IMR-90 (cell line): ENCODE data around the gene ERBB4. TPM values are rescaled to one million over a fixed set of nuclear protein-coding genes. Genes with fewer than 3 reads are reported as not detected.

Source experiments
- ATAC-seq: fragments of 200-7000 bp; cut with Tn5 transposase; 2 replicates; pipeline ENCODE4 v1.9.1; 2020; ENCODE audit warnings: low read depth, mild to moderate bottlenecking, moderate library complexity
- BruUV-seq: library from RNA; stranded (reverse); fragments of 400-500 nt; replicated peaks from 2 replicates; lab custom pipeline; 2021; lab: Mats Ljungman, UMichigan
- CTCF ChIA-PET: fragments of 300-600 bp; formaldehyde crosslinking; extraction: SDS; loops from one replicate; lab custom pipeline; 2021; ENCODE audit warnings: antibody characterized with exemption; lab: Yijun Ruan, JAX
- POLR2A ChIA-PET: fragments of 300-600 bp; sonication (Branson Sonifier 250); formaldehyde crosslinking; loops from one replicate; lab custom pipeline; 2022; ENCODE audit warnings: antibody characterized with exemption; ENCODE audit not compliant: unreplicated experiment; lab: Charles Lee
- DNase-seq: peaks from one replicate; pipeline ENCODE4 v3.0.0; 2013
- H2AFZ ChIP-seq: replicated peaks from 2 replicates; pipeline ENCODE3; 2013; ENCODE audit warnings: low read length, mild to moderate bottlenecking; ENCODE audit not compliant: poor library complexity
- H2AK5ac ChIP-seq: 2 replicates; pipeline ENCODE4 v1.6.1; 2013; ENCODE audit warnings: low read depth, low read length, inconsistent platforms
- H2AK9ac ChIP-seq: replicated peaks from 2 replicates; pipeline ENCODE3; 2013; ENCODE audit warnings: mild to moderate bottlenecking, low read depth, low read length, moderate library complexity; ENCODE audit not compliant: poor library complexity
- H2BK120ac ChIP-seq: 2 replicates; pipeline ENCODE4 v1.6.1; 2013; ENCODE audit warnings: low read depth, low read length, inconsistent platforms
- H2BK15ac ChIP-seq: 3 replicates; pipeline ENCODE4 v1.6.1; 2013; ENCODE audit warnings: low read depth, low read length, inconsistent platforms
- H2BK20ac ChIP-seq: 2 replicates; pipeline ENCODE4 v1.6.1; 2013; ENCODE audit warnings: low read depth, mild to moderate bottlenecking, inconsistent platforms, low read length, moderate library complexity
- H2BK5ac ChIP-seq: 2 replicates; pipeline ENCODE4 v1.6.1; 2013; ENCODE audit warnings: mild to moderate bottlenecking, low read depth, low read length, inconsistent platforms; ENCODE audit not compliant: poor library complexity, severe bottlenecking
- H3K14ac ChIP-seq: replicated peaks from 2 replicates; pipeline ENCODE4 v1.6.1; 2013; ENCODE audit warnings: low read depth, low read length, inconsistent platforms
- H3K18ac ChIP-seq: 2 replicates; pipeline ENCODE4 v1.6.1; 2013; ENCODE audit warnings: low read depth, low read length, control low read depth
- H3K23ac ChIP-seq: 2 replicates; pipeline ENCODE4 v1.6.1; 2013; ENCODE audit warnings: low read depth, low read length, inconsistent platforms
- H3K27ac ChIP-seq: 2 replicates; pipeline ENCODE4 v1.5.1; 2013; ENCODE audit warnings: mild to moderate bottlenecking, control low read depth, low read length; ENCODE audit not compliant: insufficient read depth
- H3K27me3 ChIP-seq: 2 replicates; pipeline ENCODE4 v1.6.1; 2013; ENCODE audit warnings: low read length; ENCODE audit not compliant: control insufficient read depth, insufficient read depth
- H3K36me3 ChIP-seq: 2 replicates; pipeline ENCODE4 v1.6.1; 2013; ENCODE audit warnings: low read length, mixed read lengths; ENCODE audit not compliant: control insufficient read depth, insufficient read depth
- H3K4ac ChIP-seq: 2 replicates; pipeline ENCODE4 v1.6.1; 2013; ENCODE audit warnings: low read depth, low read length, inconsistent platforms
- H3K4me1 ChIP-seq: 2 replicates; pipeline ENCODE4 v1.6.1; 2013; ENCODE audit warnings: low read length, mixed read lengths; ENCODE audit not compliant: control insufficient read depth, insufficient read depth
- H3K4me2 ChIP-seq: 2 replicates; pipeline ENCODE4 v1.6.1; 2013; ENCODE audit warnings: low read depth, mild to moderate bottlenecking, control low read depth, low read length, moderate library complexity
- H3K4me3 ChIP-seq: 2 replicates; pipeline ENCODE4 v1.5.1; 2013; ENCODE audit warnings: low read depth, mild to moderate bottlenecking, control low read depth, low read length, moderate library complexity; ENCODE audit not compliant: insufficient read depth
- H3K56ac ChIP-seq: 2 replicates; pipeline ENCODE4 v1.6.1; 2013; ENCODE audit warnings: low read length, inconsistent platforms; ENCODE audit not compliant: insufficient read depth; ENCODE audit errors: extremely low read depth
- H3K79me1 ChIP-seq, 2 experiments: 2 replicates each; pipeline ENCODE4 v1.6.1; 2013; ENCODE audit warnings: low read length in 2 of 2, inconsistent platforms in 1 of 2, low read depth in 1 of 2
- H3K9ac ChIP-seq: 2 replicates; pipeline ENCODE4 v1.6.1; 2013; ENCODE audit warnings: low read depth, low read length, control low read depth
- H3K9me1 ChIP-seq: 2 replicates; pipeline ENCODE4 v1.6.1; 2013; ENCODE audit warnings: low read length, inconsistent platforms; ENCODE audit not compliant: insufficient read depth
- H3K9me3 ChIP-seq: 2 replicates; pipeline ENCODE4 v1.6.1; 2013; ENCODE audit warnings: low read length; ENCODE audit not compliant: control insufficient read depth, insufficient read depth
- H4K20me1 ChIP-seq: 2 replicates; pipeline ENCODE4 v1.6.1; 2013; ENCODE audit warnings: low read length, inconsistent platforms; ENCODE audit not compliant: insufficient read depth
- H4K5ac ChIP-seq: 2 replicates; pipeline ENCODE4 v1.6.1; 2013; ENCODE audit warnings: mild to moderate bottlenecking, low read depth, low read length, control low read depth
- H4K8ac ChIP-seq, 2 experiments: 2 replicates each; pipeline ENCODE4 v1.6.1; 2013; ENCODE audit warnings: low read depth in 2 of 2, low read length in 2 of 2, control low read depth in 1 of 2, inconsistent platforms in 1 of 2
- H4K91ac ChIP-seq: 2 replicates; pipeline ENCODE4 v1.6.1; 2013; ENCODE audit warnings: low read depth, low read length, inconsistent platforms; ENCODE audit not compliant: insufficient read depth
- BHLHE40 ChIP-seq: fragments of 150-350 bp; IDR thresholded peaks from 2 replicates; pipeline ENCODE4 v1.6.1; 2016; ENCODE audit warnings: mild to moderate bottlenecking, low read depth, low read length
- WGBS, 2 experiments: methylation state at CpG; one replicate each; pipeline versions ENCODE4 v1.1.5 to v1.1.7; 2013; ENCODE audit warnings: missing lambda C conversion rate in 2 of 2; ENCODE audit not compliant: insufficient read length in 1 of 2; ENCODE audit errors: extremely low coverage in 2 of 2; 5-methylcytosine and 5-hydroxymethylcytosine counted together
- dilution Hi-C: fragments of 300-500 bp; cut with HindIII; formaldehyde crosslinking; loops from one replicate; pipeline ENCODE4 v1.14.3; 2018; ENCODE audit warnings: low sequenced_read_pairs; ENCODE audit not compliant: unreplicated experiment
- in situ Hi-C: fragments of 300-500 bp; cut with MboI; formaldehyde crosslinking; loops from 3 replicates; pipeline ENCODE4 v1.14.3; 2019; ENCODE audit warnings: low sequenced_read_pairs, inconsistent platforms, mixed read lengths
- intact Hi-C: fragments of 100-400 bp; cut with micrococcal nuclease; formaldehyde crosslinking; loops from 2 replicates; pipeline ENCODE4 v1.10.0; 2022
- polyA plus RNA-seq, 3 experiments: library from polyadenylated mRNA; depleted of rRNA; stranded (reverse); fragments of >200 nt; gene quantifications; 2 replicates each; pipeline ENCODE4 v1.2.3, GENCODE V29; 2012; ENCODE audit warnings: low replicate concordance in 1 of 3
- total RNA-seq: library from RNA; depleted of rRNA; stranded (reverse); fragments of >200 nt; gene quantifications from 2 replicates; pipeline ENCODE4 v1.2.3, GENCODE V29; 2012
- TF ChIP-seq, protein P1 (sequence below): fragments of 150-350 bp; IDR thresholded peaks from 2 replicates; pipeline ENCODE4 v1.6.1; 2017; ENCODE audit warnings: mild to moderate bottlenecking, antibody characterized with exemption, low read length, low read depth

ERBB4 gene
- total and polyA plus RNA-seq, 2 of the 4 experiments (the other 2 are of a cell fraction): not detected

DNA sequence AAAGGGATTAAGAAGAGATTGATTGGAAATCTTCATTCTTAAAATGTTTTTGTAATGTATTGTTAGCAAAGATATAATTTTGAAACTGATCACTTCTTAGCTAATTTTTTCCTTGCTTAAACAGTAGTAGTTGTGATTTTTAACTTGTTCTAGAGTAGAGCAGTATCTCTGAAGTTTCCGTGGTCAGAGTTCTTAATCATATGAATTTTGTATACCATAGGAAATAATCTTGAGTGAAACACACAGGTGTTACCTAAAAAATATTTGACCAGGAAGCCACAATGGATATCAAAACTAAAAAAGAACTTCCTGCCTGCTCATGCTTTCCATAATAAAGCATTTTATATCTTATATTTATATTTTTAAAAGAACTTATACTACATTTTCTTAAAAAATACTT is 907.1 kb downstream of the ERBB4 start:
- ATAC-seq (no peak), DNase-seq (no peak)
- CTCF ChIA-PET: no interaction called here
- H3K4ac ChIP-seq: no peak overlapping the region
- no peak overlapping the region for H2AK5ac ChIP-seq
- in situ Hi-C loops (no loop called here), dilution Hi-C loops (no loop called here), intact Hi-C loops (no loop called here)
- H3K9me3 ChIP-seq: peaks cover 4% of the 10 kb centered on the region; the same call in 1 of the 2 replicates
- H3K23ac ChIP-seq: no peak overlapping the region
- no peak overlapping the region for H2BK5ac ChIP-seq
- H3K27me3 ChIP-seq: no peaks in the 10 kb centered on the region
- no TSS peak for BruUV-seq
- H2BK20ac ChIP-seq: no peak overlapping the region
- no peak overlapping the region for H2BK15ac ChIP-seq
- H3K9ac ChIP-seq: no peak overlapping the region
- no peaks in the 10 kb centered on the region for H3K79me1 ChIP-seq
- no peak overlapping the region for H4K8ac ChIP-seq
- no peak overlapping the region for H4K91ac ChIP-seq
- no peak overlapping the region for H3K4me2 ChIP-seq
- H2BK120ac ChIP-seq: no peak overlapping the region
- no peak overlapping the region for H4K5ac ChIP-seq
- H3K14ac ChIP-seq: no peak overlapping the region
- H3K4me3 ChIP-seq: no peak overlapping the region
- POLR2A ChIA-PET: no interaction called here
- H3K4me1 ChIP-seq: no peaks in the 10 kb centered on the region
- H3K9me1 ChIP-seq: no peaks in the 10 kb centered on the region
- H3K36me3 ChIP-seq: no peaks in the 10 kb centered on the region
- no peak overlapping the region for H2AK9ac ChIP-seq
- H4K20me1 ChIP-seq: no peaks in the 10 kb centered on the region
- H3K18ac ChIP-seq: no peak overlapping the region
- no CpG with 5 or more reads among the region's 1 CpG for WGBS, 2 experiments
- no peak for TF ChIP-seq BHLHE40
- TF ChIP-seq, protein P1, sequence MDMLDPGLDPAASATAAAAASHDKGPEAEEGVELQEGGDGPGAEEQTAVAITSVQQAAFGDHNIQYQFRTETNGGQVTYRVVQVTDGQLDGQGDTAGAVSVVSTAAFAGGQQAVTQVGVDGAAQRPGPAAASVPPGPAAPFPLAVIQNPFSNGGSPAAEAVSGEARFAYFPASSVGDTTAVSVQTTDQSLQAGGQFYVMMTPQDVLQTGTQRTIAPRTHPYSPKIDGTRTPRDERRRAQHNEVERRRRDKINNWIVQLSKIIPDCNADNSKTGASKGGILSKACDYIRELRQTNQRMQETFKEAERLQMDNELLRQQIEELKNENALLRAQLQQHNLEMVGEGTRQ: no peak
- no peak overlapping the region for H3K27ac ChIP-seq
- no peak overlapping the region for H2AFZ ChIP-seq
- H3K56ac ChIP-seq: no peak overlapping the region
